Activated effector memory CD4-positive, alpha-beta T cell treated with anti-CD3 and anti-CD28 coated beads, Interleukin-2, amount 50 U/mL, for 16 hours (primary cell): ENCODE results near the gene HAUS3.
"Not testable (repeated sequence)": the region's sequence is repeated elsewhere in the genome, so short reads cannot be mapped to it uniquely, and the experiment has no call there.

Experiments used
- DNase-seq: peaks from one replicate; pipeline ENCODE4 v3.0.0-alpha.2; 2020

The HAUS3 gene

DNA sequence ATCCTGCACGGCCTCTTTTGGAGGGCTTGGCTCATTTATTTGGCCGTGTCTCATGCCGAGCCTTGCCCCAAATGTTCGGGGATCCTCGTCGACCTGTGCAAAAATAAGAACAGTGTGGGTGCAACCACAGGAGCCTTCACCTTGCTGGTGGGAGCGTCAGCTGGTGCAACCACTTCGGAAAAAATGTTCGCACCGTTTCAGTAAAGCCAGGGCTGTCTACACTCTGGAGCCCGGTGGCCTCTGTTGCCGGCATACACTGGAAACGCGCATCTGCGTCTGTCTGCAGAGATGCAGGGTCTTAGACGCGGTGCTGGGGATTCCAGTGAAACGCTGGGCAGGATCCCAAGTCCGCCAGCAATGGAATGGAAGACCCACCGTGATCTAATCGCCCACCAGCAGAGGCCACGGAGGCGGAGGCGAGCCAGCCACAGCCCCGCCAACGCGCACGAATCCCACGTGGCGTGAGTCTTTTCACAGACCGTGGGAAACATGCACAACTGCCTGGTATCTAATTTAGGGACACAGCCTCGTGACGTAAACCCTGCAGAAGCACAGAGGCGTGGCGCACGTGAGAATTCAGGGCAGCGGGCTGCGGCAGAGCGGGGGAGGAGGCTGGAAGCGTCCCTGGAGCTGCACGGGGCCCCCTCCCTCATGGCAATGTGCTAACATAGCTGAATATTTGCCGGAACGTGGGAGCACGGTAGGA lies 33.8 kb upstream of the HAUS3 start:
- no peak for DNase-seq

DNA sequence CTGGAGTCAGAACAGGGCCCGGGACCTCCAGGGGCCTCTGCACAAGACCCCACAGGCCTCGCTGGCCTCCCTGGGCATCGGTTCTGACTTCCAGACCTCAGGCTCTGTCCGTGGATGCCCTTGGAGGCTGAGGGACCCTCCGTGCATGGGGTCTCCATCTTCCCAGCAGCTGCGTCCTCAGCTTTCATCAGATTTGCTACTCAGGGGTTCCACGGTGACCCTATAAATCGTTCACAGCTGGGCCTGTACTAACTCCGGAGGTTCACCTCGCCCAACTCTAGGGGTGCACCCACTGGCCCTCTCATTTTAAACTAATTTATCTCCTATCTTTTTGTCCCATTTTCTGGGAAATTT lies 33.1 kb upstream of the HAUS3 start:
- not testable (repeated sequence) for DNase-seq

DNA sequence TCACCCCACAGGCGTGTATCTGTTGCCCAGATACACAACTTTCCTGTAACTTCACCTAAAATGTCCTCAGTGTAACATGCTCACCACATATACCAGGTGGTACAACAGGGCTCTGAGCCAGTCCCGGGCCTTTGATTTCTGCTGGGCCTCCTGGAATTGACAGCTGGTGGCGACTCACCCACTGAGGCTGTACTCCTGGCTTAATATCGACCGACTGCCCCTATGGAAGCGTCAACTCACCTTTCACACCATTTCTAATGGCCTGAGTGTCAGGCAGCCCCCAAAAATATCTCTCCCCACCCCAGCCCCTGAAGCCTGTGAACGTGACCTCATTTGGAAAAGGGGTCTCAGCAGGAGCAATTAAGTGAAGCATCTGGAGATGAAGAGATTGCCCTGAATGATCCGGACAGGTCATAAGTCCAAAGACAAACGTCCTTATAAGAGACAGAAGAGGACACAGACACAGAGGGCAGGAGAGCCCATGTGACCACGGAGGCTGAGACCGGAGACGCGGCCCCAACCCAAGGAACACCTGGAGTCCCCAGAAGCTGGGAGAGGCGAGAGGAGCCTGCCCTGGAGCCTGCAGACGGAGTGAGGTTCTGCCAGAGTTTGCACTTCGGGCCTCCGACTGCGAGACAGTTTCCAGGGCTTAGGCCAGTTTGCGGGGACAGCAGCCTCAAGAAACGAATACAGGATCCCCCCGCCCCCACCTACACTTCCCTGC lies 32.6 kb upstream of the HAUS3 start:
- DNase-seq = no peak

DNA sequence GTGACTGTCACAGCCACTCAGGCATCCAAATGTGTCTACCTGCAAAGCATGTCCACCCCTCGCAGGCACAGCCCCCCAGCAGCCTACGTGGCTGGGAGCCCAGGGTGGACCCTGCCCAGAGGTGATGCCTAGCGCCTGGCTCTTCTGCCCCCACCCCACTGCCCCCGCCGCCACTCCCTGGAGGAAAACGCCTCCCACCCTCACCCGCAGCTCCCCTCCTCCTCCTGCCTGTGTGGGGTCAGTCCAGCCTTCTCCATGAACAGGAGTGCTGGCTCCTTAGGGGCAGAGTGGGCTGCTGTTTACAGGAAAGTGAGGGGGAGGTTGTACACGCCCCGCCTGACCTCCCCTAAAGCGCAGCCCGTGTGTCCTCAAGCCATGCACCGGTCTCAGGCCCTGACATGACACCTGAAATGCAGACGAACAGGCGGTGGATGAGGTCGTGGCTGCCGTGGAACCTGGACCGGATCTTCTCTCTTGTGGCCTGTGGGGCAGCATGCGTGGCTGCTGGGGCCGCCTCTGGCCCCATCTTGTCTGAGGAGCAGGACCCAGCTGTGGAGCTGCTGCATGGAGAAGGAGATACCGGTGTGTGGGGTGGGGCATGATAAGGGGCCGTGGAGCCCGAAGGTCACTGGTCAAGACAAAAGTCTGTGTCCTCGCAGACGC lies 31.9 kb upstream of the HAUS3 start:
- no peak for DNase-seq

DNA sequence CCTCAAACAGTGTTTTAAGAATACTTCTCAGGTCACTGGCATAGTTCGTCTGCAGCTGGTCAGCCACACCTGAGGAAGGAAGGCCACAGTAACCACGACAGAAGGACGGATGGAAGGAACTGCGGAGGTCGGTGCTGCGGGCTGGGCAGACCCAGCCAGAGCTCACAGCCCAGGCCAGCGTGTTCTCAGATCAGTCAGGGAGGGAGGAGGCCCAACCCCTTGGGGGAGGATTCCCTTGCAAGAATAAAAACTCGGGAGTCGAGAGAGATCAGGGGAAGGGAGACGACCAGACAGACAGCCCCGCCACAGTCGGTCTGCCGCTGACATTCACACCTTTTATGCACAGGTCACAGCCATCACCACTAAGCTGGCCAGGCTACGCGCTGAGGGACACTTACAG lies 31.3 kb upstream of the HAUS3 start:
- DNase-seq = no peak

DNA sequence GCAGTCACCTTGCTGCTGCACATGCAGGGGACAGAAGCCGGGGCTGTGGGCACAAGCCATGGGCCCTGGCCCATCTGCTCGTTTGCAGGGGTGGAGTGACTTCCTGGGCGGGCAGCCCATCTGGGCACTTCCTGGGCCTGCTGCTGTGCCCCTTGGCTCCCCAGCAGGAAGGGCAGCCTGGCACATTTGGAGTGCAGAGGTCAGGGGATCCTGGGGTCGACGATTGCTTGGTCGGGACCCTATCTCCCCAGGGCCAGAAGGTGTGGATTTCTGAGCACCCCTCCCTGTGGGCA lies 30.9 kb upstream of the HAUS3 start:
- DNase-seq = no peak

DNA sequence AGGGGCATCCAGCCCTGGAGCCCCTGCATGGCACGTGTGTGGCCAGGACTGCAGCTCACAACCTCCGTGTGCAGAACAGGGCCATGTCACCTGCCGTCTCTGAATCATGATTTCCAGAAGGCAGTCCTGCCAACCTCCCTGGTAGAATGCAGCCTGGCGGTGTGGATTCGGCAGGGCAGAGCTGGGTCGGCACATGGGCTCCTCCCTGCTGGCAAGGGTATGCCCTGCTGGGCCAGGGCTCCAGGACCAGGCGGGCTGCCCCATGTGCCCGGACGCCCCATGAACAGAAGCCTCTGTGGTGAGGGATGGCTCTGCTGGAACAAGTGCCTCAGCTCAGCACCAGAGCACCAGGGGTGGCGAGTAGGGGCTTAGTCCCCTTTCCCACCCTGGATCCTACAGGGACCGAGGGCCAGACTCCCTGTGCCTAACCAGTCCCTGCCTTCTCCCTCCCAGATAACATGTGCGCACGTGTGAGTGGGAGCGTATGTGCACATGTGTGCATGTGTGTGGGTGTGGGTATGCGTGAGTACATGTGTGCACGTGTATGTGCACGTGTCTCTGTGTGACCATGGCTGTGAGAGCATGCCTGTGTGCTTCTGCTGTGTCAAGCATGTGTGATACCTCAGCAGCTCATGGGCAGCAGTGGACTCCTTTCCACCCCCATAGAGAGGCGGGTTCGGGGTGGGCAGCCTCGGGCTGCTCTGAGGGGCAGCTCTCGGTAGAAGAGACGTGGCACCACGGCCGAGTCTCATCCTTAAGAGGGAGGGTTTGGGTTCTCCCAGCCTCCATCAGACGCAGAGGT lies 30.3 kb upstream of the HAUS3 start:
- no peak for DNase-seq

DNA sequence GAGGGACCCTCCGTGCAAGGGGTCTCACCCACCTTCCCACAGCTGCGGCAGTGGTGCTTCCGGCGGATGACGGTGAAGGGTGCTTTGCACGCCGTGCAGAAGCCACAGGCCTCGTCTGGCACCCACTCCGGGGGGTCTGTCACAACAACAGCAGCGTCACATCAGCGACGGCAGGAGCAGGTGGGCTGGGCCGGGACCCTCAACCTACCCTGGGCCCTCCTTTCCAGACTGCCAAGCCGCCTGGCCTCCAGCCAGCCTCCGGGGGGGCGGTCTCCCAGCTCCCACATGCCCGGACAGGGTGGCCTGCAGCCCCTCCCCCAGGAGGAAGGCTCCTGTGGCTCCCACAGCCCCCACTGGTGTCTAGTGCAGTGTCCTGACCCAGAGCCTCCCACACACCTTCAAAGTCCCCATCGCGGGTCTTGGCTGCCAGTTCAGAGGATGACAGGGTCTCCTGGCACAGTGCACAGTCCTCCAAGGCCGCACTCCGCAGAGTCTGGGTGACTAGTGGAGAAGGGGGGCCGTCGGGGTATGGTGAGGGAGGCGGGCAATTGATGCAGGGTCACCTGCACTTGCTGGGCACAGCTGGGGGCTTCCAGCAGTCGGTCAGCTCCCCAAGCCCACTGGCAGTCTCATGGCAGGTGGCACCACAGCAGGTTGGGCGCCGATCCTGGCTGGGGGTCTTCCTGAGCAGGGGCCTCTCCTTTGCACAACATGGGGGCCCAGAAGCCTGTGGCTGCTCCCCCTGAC lies 29.5 kb upstream of the HAUS3 start:
- DNase-seq = no peak

DNA sequence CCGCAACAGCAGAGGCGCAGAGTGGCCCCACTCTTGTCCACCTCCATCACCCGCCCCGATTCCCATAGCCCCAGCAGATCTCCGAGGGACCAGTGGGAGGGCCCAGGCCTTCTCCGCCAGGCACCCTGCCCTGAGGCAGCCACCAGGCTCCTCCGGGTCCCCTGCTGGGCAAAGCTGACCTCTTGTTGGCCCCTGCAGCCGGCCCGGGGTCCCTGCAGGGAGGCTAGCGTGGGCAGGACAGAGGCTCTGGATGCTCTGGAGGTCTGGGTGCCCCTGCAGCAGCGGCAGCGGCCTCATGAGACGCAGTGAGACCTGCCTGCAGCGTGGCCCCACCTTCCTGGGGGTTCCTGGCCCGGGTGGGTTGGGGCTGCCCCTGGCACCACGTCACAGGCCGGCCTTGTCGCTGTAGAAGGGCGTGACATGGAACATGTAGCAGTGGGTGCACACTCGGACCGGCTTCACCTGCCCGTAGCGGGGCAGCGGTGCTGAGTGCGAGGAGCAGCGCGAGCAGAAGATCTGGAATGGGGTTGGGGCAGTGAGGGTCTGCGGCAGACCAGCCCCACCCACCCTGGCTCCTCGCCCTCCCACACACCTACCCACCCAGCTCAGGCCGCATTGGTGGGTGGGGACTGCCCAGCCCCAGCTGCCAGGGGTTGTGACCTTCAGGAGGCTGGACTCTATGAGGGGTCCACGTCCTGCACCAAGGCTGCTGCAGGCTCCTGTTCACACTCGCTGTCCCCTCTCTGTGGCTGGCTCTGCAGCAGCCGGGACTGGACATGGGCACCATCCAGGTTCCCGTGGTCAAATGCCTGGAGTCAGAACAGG lies 28.6 kb upstream of the HAUS3 start:
- no peak for DNase-seq

DNA sequence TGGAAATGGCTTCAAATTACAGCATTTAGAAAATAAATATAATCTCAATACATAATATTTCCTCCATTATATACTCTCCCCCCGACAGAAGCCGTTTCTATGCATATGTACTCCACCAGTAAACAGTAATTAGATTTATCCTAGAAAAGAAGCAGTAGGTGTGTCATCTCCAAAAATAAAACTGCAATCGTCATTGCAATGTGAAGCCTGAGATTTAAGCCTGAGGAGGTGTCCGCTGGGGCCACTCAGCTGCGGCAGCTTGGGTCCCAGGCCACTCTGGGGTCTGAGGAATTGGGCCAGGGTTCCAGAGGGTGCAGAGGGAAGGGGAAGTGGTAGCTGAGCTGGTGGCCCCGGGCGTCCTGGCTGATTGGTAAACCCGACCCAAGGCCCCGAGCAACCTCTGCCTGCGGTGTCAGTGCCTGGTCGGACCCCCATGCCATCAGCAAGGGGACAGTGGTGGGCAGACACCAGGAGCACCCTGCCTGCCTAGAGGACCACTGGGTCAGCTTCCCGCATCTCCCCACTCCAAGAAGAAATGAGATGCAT lies 27.8 kb upstream of the HAUS3 start:
- DNase-seq = no peak

DNA sequence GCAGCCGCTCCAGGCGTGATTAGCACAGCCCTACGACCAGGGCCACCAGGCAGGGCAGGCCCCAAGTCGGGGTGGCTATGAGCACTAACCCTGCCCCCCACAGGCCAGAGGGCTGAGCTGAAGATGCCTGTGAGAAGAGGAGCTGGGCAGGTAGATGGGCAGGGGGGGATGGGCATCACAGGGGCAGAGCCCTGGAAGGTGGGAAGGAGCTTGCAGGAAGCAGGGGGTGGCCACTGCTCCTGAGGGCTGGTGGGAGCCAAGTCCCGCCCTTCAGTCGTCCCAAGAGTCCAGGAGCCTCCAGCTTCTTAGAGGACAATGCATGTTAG lies 27.2 kb upstream of the HAUS3 start:
- no peak for DNase-seq

DNA sequence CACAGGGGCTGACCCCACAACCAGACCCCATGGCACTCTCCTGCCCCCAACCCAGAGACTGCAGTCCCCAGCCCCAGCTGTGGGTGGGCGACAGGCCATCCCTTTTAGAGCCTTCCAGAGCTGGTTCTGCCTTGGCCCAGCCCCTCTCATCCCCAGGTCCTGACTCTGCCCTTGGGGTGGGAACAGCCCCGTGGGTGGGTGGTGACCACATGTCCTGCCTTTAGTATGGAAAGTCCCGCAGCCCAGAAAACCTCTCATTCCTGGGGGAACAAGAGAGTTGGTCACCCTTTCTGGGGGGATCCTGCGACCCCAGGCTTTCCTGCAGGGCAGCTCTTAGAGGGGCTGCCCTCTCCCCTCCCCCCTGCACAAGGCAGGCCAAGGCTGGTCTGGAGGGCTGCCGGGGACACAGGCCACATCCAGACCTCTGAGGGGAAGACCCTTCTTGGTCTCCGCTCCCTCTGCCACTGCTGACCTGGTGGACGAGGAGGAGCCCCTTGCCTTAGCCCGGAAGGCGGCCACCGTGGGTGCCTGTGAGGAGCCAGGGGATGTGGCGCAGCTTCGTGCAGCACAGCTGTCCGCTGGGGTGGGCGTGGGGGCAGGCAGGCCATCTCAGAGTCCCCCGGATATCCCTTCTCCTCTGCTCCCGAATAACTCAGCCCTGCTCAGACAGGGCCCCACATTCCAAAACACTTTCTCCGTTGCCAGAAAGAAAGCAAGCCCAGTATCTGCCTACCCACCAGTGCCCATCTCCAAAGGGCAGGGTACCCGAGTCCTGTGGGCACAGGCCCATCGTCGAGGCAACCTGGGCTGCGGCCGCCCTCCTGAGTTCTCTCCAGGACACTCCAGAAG lies 26.7 kb upstream of the HAUS3 start:
- DNase-seq = no peak

DNA sequence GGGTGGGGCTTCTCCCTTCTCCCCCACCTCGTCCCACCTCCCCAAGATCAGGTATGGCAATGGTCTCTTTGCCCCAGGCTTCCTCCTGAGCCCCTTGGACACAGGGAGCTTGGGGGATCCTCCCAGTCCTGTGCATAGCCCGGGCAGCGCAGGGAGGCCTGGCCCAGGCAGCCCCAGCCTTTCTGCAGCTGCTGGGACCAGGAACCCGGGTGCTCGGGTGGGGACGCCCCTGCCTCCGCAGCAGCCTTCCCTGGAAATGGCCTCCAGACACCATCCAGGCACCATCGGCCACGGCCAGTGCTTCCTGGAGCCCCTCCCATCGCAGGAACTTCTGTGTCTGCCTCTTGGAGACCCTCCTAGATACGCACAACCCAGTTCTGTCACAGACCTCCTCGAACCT lies 25.9 kb upstream of the HAUS3 start:
- no peak for DNase-seq

DNA sequence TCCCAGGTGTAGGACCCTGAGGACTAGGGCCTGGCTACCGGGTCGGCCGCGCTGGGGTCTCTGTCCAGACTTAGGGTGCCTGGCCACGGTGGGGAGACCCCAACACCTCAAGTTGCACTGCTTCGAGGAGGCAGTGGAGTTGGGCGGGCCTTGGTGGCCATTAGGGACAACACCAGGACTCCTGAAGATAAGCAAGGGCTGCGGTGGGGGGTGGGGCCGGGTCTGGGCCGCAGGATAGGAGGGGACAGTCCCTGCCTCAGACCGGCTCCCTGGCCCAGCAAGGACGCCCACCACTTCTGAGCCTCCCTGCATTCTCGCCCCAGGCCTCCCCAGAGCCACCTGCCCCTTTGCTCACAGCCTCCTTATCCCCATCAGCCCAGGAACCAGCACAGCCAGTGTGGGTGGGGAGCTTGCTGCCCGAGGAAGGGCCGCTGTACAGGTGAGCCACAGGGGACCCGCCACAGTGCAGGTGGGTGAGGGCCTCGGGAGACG lies 25.4 kb upstream of the HAUS3 start:
- no peak for DNase-seq

DNA sequence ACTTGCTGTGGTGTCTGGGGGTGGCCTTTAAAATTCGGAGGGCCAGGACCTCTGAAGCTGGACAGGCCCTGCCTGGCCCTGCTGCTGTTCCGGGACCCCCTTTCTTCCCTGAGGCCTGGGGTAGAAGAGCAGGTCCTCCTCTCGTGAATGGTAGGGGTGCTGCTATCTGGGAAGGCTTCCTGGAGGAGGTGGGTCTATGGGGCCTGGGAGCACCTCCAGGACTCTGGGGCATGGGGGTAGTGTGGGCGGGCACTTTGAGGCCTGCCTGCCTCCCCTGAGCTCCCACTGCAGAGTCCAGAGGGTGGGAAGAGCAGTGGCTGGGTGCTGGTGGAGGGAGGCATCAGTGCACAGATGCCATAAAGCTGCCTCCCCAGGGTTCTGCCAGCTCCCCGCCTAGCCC lies 24.9 kb upstream of the HAUS3 start:
- DNase-seq = no peak

DNA sequence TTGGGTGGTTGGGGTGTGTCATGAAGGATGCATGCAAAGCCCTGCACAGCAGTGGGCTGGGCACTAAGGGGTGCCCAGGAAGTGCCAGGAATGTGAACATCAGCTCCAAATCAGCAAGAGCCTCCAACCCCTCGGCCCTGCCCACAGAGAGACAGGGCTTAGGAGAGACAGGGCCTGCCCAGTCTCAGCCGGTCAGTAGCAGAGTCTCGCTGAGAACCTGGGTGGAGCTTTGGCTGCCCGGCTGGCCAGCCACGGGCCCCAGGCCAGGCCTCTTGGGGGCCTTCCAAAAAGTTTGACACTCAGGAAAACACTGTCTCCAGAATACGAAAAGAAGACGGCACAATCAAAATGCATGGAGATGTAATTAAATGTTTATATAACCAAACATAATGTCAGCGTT lies 24.3 kb upstream of the HAUS3 start:
- no peak for DNase-seq

DNA sequence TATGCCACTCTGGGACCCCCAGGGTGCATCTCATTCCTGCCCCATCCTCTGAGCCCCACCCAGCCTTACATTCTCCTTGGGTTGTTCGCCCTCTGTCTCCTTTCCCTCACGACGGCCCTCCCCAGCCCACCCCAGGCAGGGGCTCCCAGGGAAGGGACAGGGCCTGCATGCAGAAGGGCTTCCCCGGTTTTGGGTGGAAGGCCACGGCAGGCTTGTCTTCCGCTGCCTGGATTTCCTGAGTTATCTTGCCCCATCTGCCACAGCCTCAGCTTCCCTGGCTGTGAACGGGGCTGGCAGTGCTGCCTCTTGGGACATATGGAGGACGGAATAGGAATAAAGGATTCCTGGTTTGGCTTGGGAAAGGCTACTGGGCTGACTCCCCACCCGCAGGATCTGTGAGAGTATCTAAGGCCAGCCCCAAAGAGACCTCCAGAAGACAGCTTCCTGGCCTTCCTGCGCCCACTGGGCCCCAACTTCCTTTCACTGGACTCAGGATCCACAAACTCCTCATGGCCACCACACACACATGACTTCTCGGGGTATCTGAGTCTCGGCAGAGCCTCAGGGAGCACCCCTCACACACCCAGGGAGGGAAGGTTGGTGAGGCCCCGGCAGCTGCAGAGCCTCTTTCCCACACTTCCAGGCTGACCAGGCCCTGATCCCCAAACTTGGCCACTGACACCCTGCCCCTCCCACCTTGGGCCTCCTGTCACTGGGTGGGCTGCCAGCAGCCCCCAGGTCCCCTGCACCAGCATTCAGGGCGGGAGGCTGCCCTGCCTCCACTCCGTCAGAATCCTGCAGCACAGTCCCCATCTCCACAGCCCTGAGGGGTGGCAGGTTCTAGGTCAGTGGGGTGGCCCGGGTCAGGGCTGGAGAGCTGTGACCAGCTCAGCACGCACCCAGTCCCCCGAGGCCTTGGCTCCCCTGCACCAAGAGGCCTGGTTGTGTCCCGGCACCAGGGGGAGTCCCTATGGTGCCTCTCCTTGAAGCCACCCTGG lies 23.5 kb upstream of the HAUS3 start:
- no peak for DNase-seq

DNA sequence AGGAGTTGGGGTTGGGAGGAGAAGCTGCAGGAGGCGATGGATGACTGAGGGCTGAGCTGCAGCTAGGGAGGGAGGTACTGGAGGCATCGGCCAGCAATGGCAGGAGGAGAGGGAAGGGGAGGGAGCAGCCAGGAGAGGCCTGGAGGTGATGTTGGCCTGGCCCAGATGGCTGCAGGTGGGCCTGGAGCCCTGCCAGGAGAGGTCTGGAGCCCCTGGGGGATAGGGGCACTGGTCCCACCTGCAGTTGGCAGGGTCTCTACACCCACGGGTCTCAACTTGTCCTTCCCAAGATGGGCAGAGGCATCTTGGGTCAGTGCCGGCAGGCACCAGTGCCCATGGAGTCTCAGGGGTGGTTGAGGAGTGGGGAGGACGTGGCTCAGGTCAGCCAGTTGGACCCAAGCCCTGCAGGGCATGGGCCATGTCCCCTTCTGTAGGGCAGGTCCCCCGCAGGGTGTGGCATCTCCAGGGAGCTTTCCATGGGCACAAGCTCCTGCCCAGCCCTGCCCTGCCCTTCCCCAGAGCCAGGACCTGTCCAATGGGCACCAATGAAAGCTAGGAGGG lies 22.6 kb upstream of the HAUS3 start:
- DNase-seq = no peak

DNA sequence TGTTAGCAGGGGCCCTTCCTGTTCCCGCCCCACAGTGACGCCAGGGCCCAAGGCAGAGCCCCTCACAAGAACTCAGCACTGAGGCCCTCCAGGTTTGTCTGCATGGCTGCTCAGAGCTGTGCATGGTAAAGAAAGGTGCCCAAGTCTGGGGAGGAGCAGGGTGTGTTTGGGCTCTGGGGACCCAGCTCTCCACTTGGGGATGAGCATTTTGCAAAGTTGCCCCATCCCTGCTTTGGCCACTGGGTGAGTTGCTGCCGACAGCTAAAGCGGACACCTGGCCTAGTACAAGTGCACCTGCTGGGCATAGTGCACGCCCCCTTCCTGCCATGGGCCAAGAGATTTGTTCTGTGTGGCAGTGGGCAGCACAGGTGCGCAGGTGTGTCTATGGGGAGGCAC lies 22.0 kb upstream of the HAUS3 start:
- no peak for DNase-seq
